Activated CD4-positive, alpha-beta T cell treated with anti-CD3 and anti-CD28 coated beads, Interleukin-2, amount 10 ng/mL, durations not matched to agents 24 days and 14 days (primary cell): ENCODE measurements around the gene METTL21A. TPM values are rescaled to one million over a fixed set of nuclear protein-coding genes. Genes with fewer than 3 reads are reported as not detected.

Experiments
- DNase-seq: peaks from one replicate; pipeline ENCODE4 v3.0.0; 2022
- H3K27ac Mint-ChIP-seq: one replicate; pipeline ENCODE4 v1.8.0; 2022; ENCODE audit warnings: mild to moderate bottlenecking, mixed read lengths
- H3K27me3 Mint-ChIP-seq: one replicate; pipeline ENCODE4 v1.8.0; 2022; ENCODE audit warnings: mixed read lengths
- H3K36me3 Mint-ChIP-seq: one replicate; pipeline ENCODE4 v1.8.0; 2022; ENCODE audit warnings: low read depth, mild to moderate bottlenecking, mixed read lengths
- H3K4me1 Mint-ChIP-seq: one replicate; pipeline ENCODE4 v1.8.0; 2021; ENCODE audit warnings: mixed read lengths
- H3K4me3 Mint-ChIP-seq: one replicate; pipeline ENCODE4 v1.8.0; 2022; ENCODE audit warnings: mild to moderate bottlenecking, moderate library complexity, mixed read lengths
- H3K9me3 Mint-ChIP-seq: one replicate; pipeline ENCODE4 v1.8.0; 2021; ENCODE audit warnings: mixed read lengths
- intact Hi-C: fragments of 100-400 bp; cut with micrococcal nuclease; formaldehyde crosslinking; loops from one replicate; pipeline ENCODE4 v1.15.1; 2023
- total RNA-seq: library from RNA; stranded (reverse); gene quantifications from 2 replicates; pipeline ENCODE4 v1.2.3, GENCODE V29; 2022

Gene METTL21A
- total RNA-seq, 1 donor from 2014 or later, result 42.6 TPM

- intact Hi-C loops, result no loop called here
- Mint-ChIP-seq H3K27me3 (no peaks in the 10 kb centered on the region), H3K36me3 (peaks cover 31% of the 10 kb centered on the region), H3K27ac (no peak overlapping the region), H3K9me3 (peaks cover 5% of the 10 kb centered on the region), H3K4me1 (peaks cover 7% of the 10 kb centered on the region), H3K4me3 (no peak overlapping the region)
- no peak for DNase-seq
Measured at GRCh38 chr2:207606829-207607228, 18.4 kb downstream of the METTL21A start.

GRCh38 chr2:207606399-207606798 is 18.8 kb downstream of the METTL21A start:
- Mint-ChIP-seq H3K27ac (no peak overlapping the region), H3K4me3 (no peak overlapping the region), H3K36me3 (peaks cover 31% of the 10 kb centered on the region), H3K27me3 (no peaks in the 10 kb centered on the region), H3K9me3 (peaks cover 5% of the 10 kb centered on the region), H3K4me1 (peaks cover 10% of the 10 kb centered on the region)
- DNase-seq, result no peak
- intact Hi-C loops, result no loop called here

- Mint-ChIP-seq H3K4me1 (peaks cover 10% of the 10 kb centered on the region), H3K27me3 (no peaks in the 10 kb centered on the region), H3K27ac (peak overlapping the region; percentile 64), H3K4me3 (no peak overlapping the region), H3K9me3 (no peaks in the 10 kb centered on the region), H3K36me3 (peaks cover 31% of the 10 kb centered on the region)
- no peak for DNase-seq
- intact Hi-C loops, result no loop called here
Measured at GRCh38 chr2:207603486-207603885, 21.7 kb downstream of the METTL21A start.

- Mint-ChIP-seq H3K4me1 (peaks cover 10% of the 10 kb centered on the region), H3K36me3 (peaks cover 28% of the 10 kb centered on the region), H3K27me3 (no peaks in the 10 kb centered on the region), H3K4me3 (no peak overlapping the region), H3K9me3 (no peaks in the 10 kb centered on the region), H3K27ac (no peak overlapping the region)
- DNase-seq, result no peak
- intact Hi-C loops, result no loop called here
Measured at GRCh38 chr2:207601774-207602173, 23.4 kb downstream of the METTL21A start.

- H3K9me3 Mint-ChIP-seq, result no peaks in the 10 kb centered on the region
- no peak overlapping the region for H3K4me3 Mint-ChIP-seq
- H3K27me3 Mint-ChIP-seq, result no peaks in the 10 kb centered on the region
- no peak for DNase-seq
- H3K36me3 Mint-ChIP-seq, result peaks cover 29% of the 10 kb centered on the region
- no peak overlapping the region for H3K27ac Mint-ChIP-seq
- intact Hi-C loops, result no loop called here
- peaks cover 12% of the 10 kb centered on the region for H3K4me1 Mint-ChIP-seq
Measured at GRCh38 chr2:207600231-207600630, 25.0 kb downstream of the METTL21A start.

- Mint-ChIP-seq H3K27ac (no peak overlapping the region), H3K4me1 (peaks cover 12% of the 10 kb centered on the region), H3K4me3 (no peak overlapping the region), H3K27me3 (no peaks in the 10 kb centered on the region), H3K36me3 (peaks cover 29% of the 10 kb centered on the region), H3K9me3 (no peaks in the 10 kb centered on the region)
- intact Hi-C loops, result no loop called here
- DNase-seq, result no peak
Measured at GRCh38 chr2:207599636-207600035, 25.6 kb downstream of the METTL21A start.

GRCh38 chr2:207594731-207595130 is 30.5 kb downstream of the METTL21A start:
- peaks cover 3% of the 10 kb centered on the region for H3K4me1 Mint-ChIP-seq
- intact Hi-C loops, result no loop called here
- no peak overlapping the region for H3K27ac Mint-ChIP-seq
- DNase-seq, result no peak
- H3K27me3 Mint-ChIP-seq, result no peaks in the 10 kb centered on the region
- H3K36me3 Mint-ChIP-seq, result peaks cover 59% of the 10 kb centered on the region
- H3K4me3 Mint-ChIP-seq, result no peak overlapping the region
- H3K9me3 Mint-ChIP-seq, result peaks cover 7% of the 10 kb centered on the region

- intact Hi-C loops, result no loop called here
- Mint-ChIP-seq H3K36me3 (peaks cover 61% of the 10 kb centered on the region), H3K9me3 (peaks cover 12% of the 10 kb centered on the region), H3K4me3 (no peak overlapping the region), H3K27me3 (no peaks in the 10 kb centered on the region), H3K4me1 (peaks cover 3% of the 10 kb centered on the region), H3K27ac (no peak overlapping the region)
- DNase-seq, result no peak
Measured at GRCh38 chr2:207594264-207594663, 30.9 kb downstream of the METTL21A start.

- Mint-ChIP-seq H3K4me1 (peaks cover 5% of the 10 kb centered on the region), H3K9me3 (peaks cover 12% of the 10 kb centered on the region), H3K27me3 (no peaks in the 10 kb centered on the region), H3K36me3 (peaks cover 69% of the 10 kb centered on the region), H3K27ac (no peak overlapping the region), H3K4me3 (no peak overlapping the region)
- intact Hi-C loops, result no loop called here
- DNase-seq, result no peak
Measured at GRCh38 chr2:207593277-207593676, 31.9 kb downstream of the METTL21A start.

GRCh38 chr2:207589143-207589542 is 36.1 kb downstream of the METTL21A start:
- H3K4me1 Mint-ChIP-seq, result peaks cover 2% of the 10 kb centered on the region
- H3K36me3 Mint-ChIP-seq, result peaks cover 89% of the 10 kb centered on the region
- H3K27ac Mint-ChIP-seq, result no peak overlapping the region
- H3K4me3 Mint-ChIP-seq, result no peak overlapping the region
- H3K9me3 Mint-ChIP-seq, result peaks cover 12% of the 10 kb centered on the region
- H3K27me3 Mint-ChIP-seq, result no peaks in the 10 kb centered on the region
- no peak for DNase-seq
- intact Hi-C loops, result no loop called here

GRCh38 chr2:207587305-207587704 is 37.9 kb downstream of the METTL21A start:
- Mint-ChIP-seq H3K4me3 (no peak overlapping the region), H3K27ac (no peak overlapping the region), H3K27me3 (no peaks in the 10 kb centered on the region), H3K36me3 (peaks cover 88% of the 10 kb centered on the region), H3K9me3 (peaks cover 5% of the 10 kb centered on the region), H3K4me1 (peaks cover 4% of the 10 kb centered on the region)
- DNase-seq, result no peak
- intact Hi-C loops, result no loop called here

GRCh38 chr2:207584952-207585351 is 40.2 kb downstream of the METTL21A start:
- Mint-ChIP-seq H3K4me3 (no peak overlapping the region), H3K27me3 (no peaks in the 10 kb centered on the region), H3K9me3 (peaks cover 5% of the 10 kb centered on the region), H3K4me1 (peaks cover 4% of the 10 kb centered on the region), H3K36me3 (peaks cover 78% of the 10 kb centered on the region), H3K27ac (peak overlapping the region; percentile 3)
- no peak for DNase-seq
- intact Hi-C loops, result no loop called here

- peaks cover 58% of the 10 kb centered on the region for H3K36me3 Mint-ChIP-seq
- intact Hi-C loops, result no loop called here
Measured at GRCh38 chr2:207571370-207571769, 53.8 kb downstream of the METTL21A start.

GRCh38 chr2:207567671-207568070 is 57.5 kb downstream of the METTL21A start:
- Mint-ChIP-seq H3K4me1 (peaks cover 10% of the 10 kb centered on the region), H3K27ac (no peak overlapping the region), H3K36me3 (peaks cover 55% of the 10 kb centered on the region), H3K9me3 (no peaks in the 10 kb centered on the region), H3K27me3 (no peaks in the 10 kb centered on the region), H3K4me3 (no peak overlapping the region)
- no peak for DNase-seq
- intact Hi-C loops, result no loop called here

More at GRCh38 chr2:207571370-207571769, 53.8 kb downstream of the METTL21A start:
- H3K4me3 Mint-ChIP-seq, result no peak overlapping the region
- no peaks in the 10 kb centered on the region for H3K9me3 Mint-ChIP-seq
- peaks cover 6% of the 10 kb centered on the region for H3K4me1 Mint-ChIP-seq
- H3K27me3 Mint-ChIP-seq, result no peaks in the 10 kb centered on the region
- no peak for DNase-seq
- no peak overlapping the region for H3K27ac Mint-ChIP-seq

GRCh38 chr2:207565736-207566500 is 59.3 kb downstream of the METTL21A start:
- Mint-ChIP-seq H3K27ac (peak overlapping the region; percentile 39), H3K27me3 (no peaks in the 10 kb centered on the region), H3K4me3 (no peak overlapping the region), H3K4me1 (peaks cover 6% of the 10 kb centered on the region), H3K9me3 (no peaks in the 10 kb centered on the region), H3K36me3 (peaks cover 59% of the 10 kb centered on the region)
- no peak for DNase-seq
- intact Hi-C loops, result no loop called here
